22Rv1 (cell line): ENCODE measurements around the gene ERP44.
"Not testable (repeated sequence)": the region's sequence is repeated elsewhere in the genome, so short reads cannot be mapped to it uniquely, and the experiment has no call there.

Experiments
- ZFX ChIP-seq: fragments of 450-650 bp; IDR thresholded peaks from 2 replicates; pipeline ENCODE4 v1.6.1; 2017; ENCODE audit warnings: antibody characterized with exemption, borderline replicate concordance
- TF ChIP-seq, protein P1 (sequence below): fragments of 450-650 bp; IDR thresholded peaks from 2 replicates; pipeline ENCODE4 v1.5.1; 2017; ENCODE audit warnings: mild to moderate bottlenecking

DNA sequence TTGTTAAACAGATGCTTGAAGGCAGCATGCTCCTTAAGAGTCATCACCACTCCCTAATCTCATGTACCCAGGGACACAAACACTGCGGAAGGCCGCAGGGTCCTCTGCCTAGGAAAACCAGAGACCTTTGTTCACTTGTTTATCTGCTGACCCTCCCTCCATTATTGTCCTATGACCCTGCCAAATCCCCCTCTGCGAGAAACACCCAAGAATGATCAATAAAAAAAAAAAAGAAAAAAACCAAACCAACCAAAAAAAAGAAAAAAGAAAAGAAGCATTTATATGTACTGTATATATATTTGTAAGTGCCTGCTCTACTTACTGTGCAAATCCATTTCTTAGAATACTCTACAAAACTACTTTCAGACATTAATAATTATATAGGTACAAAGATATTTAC lies 29.7 kb downstream of the ERP44 start:
- TF ChIP-seq, protein P1, sequence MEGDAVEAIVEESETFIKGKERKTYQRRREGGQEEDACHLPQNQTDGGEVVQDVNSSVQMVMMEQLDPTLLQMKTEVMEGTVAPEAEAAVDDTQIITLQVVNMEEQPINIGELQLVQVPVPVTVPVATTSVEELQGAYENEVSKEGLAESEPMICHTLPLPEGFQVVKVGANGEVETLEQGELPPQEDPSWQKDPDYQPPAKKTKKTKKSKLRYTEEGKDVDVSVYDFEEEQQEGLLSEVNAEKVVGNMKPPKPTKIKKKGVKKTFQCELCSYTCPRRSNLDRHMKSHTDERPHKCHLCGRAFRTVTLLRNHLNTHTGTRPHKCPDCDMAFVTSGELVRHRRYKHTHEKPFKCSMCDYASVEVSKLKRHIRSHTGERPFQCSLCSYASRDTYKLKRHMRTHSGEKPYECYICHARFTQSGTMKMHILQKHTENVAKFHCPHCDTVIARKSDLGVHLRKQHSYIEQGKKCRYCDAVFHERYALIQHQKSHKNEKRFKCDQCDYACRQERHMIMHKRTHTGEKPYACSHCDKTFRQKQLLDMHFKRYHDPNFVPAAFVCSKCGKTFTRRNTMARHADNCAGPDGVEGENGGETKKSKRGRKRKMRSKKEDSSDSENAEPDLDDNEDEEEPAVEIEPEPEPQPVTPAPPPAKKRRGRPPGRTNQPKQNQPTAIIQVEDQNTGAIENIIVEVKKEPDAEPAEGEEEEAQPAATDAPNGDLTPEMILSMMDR, result not testable (repeated sequence)
- TF ChIP-seq ZFX, result not testable (repeated sequence)
